VCaP (cell line): ENCODE measurements around the gene TGFBI.

Experiments used
- H3K27ac ChIP-seq: fragments of 450-650 bp; 2 replicates; pipeline ENCODE4 v1.5.1; 2017
- TF ChIP-seq, protein P1 (sequence below): fragments of 450-650 bp; conservative IDR thresholded peaks from 2 replicates; pipeline ENCODE4 v1.5.1; 2017; ENCODE audit warnings: mild to moderate bottlenecking, moderate library complexity

The TGFBI gene

DNA sequence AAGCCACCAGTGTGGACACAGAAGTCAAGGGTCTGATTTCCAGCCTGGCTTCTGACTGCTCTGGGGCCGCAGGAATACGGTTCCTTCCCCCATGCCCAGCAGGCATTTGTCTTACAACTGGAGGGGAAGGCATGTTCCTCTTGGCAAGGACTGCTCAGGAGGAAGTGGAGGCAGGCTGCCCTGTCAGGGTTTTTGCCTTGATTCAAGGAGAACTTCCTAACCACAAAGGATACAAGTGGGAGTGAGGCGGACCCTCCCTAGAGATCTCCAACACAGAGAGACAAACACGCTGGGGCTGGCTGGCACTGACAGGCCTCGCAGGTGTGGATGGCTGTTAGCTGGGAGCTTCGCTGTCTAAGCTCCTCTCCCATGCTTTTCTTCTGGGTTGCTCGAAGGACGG, 19.1 kb downstream of the TGFBI start:
- H3K27ac ChIP-seq, result no peak overlapping the region
- TF ChIP-seq, protein P1, sequence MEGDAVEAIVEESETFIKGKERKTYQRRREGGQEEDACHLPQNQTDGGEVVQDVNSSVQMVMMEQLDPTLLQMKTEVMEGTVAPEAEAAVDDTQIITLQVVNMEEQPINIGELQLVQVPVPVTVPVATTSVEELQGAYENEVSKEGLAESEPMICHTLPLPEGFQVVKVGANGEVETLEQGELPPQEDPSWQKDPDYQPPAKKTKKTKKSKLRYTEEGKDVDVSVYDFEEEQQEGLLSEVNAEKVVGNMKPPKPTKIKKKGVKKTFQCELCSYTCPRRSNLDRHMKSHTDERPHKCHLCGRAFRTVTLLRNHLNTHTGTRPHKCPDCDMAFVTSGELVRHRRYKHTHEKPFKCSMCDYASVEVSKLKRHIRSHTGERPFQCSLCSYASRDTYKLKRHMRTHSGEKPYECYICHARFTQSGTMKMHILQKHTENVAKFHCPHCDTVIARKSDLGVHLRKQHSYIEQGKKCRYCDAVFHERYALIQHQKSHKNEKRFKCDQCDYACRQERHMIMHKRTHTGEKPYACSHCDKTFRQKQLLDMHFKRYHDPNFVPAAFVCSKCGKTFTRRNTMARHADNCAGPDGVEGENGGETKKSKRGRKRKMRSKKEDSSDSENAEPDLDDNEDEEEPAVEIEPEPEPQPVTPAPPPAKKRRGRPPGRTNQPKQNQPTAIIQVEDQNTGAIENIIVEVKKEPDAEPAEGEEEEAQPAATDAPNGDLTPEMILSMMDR, result no peak

DNA sequence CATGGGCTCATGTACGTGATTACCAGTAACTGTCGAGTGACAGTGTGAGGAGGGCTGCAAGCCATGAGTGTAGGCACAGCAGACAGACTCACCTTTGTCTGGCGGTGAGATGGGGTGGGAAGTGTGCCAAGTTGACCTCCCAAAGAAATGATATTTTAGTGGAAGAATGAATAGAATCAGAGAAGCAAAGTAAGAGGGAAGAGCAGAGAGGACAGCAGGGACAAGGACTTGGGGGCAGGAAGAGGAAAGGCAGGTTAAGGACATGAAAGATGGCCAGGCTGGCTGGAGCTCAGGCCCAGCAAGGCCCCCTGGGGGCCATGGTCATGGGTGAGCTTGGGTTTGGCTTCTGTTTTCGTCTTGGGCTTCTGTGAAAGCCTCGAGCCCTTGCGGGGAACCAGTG, 20.2 kb downstream of the TGFBI start:
- TF ChIP-seq, protein P1, result no peak
- no peak overlapping the region for H3K27ac ChIP-seq

DNA sequence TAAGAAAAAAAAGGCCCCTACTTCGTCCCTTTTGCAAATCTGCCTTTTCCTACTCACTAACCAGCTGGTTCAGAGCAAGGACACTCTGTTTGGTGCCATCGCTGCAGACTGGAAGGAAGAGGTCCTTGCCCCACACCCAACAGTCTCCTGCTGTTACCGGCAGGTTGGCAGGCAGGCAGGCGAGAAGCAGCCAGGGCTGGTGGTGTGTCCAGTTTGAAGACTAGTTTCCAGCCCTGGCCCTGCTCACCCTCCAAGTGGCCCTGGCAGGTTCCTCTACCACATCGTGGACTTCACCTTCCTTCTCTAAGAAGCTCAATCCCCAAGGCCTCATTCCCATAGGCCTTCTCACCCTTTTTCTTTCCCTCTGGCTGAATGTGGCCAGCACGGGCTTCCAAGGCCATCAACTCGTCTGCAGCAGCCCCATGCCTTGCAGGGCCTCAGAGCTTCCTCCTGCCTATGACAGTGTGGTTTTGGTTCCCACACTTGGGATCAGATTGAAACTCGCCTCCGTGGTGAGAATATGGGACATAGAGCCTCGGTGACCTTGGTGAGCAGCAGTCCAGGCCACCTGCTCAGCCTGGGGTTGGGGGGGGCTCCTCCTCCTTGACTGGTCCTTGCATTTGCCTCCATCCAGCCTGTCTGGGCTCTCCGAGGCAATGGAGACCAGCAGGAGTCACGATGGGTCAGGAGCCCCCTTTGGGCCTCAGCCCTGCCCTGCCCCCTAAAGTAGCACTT, 22.9 kb downstream of the TGFBI start:
- no peak overlapping the region for H3K27ac ChIP-seq

DNA sequence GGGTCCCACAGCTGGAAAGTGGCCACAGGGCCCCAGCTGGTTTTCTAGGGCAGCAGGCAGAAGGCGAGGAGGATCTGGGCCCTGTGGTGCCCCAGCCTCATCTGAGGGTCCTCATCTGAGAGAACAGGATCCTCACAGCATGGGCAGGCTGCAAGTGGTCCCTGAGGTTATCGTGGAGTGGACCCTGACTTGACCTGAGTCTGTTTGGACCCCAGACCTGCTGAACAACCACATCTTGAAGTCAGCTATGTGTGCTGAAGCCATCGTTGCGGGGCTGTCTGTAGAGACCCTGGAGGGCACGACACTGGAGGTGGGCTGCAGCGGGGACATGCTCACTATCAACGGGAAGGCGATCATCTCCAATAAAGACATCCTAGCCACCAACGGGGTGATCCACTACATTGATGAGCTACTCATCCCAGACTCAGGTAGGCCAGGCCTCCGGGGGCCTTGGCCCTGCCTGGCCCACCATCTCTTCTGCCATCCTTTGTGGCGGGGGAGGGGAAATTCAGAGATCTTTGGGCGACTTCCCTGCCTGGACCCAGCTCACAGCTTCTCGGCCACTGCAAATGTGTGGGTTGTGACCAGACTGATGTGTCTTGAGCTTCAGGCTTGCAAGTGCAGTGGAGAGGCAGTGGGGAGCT, 24.0 kb downstream of the TGFBI start:
- H3K27ac ChIP-seq, result no peak overlapping the region
- TF ChIP-seq, protein P1, result no peak

More for the DNA sequence above, 22.9 kb downstream of the TGFBI start:
- TF ChIP-seq, protein P1, result no peak

DNA sequence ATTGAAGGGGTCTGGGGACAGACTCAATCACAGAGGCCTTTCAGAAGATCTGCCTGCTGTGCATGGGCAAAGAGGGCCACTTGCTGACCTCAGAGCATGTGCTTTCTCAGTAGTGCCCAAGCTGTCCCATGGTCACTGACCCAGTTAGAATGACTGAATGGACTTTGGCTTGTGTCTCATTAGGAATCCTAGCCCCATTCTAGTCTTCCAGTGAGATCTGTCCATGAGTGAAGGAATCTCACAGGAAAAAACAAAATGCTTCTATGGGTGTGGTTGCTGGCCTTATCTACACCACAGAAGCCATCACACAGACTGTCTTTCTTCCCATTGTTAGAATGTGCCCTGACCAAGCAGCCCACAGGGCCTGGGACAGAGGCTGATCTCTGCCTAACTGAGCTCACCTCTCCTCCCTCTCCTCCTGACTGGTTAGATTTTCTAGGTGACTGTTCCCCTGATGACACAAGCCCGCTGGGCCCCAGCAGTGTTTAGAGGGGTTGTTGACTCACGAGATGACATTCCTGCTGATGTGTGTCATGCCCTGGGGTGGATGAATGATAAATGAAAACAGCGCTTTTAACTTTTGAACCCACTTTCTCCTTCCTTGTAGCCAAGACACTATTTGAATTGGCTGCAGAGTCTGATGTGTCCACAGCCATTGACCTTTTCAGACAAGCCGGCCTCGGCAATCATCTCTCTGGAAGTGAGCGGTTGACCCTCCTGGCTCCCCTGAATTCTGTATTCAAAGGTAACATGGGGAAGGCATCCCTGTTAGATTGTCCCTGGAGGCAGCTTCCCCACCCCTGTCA, 24.8 kb downstream of the TGFBI start:
- TF ChIP-seq, protein P1, result no peak
- no peak overlapping the region for H3K27ac ChIP-seq

DNA sequence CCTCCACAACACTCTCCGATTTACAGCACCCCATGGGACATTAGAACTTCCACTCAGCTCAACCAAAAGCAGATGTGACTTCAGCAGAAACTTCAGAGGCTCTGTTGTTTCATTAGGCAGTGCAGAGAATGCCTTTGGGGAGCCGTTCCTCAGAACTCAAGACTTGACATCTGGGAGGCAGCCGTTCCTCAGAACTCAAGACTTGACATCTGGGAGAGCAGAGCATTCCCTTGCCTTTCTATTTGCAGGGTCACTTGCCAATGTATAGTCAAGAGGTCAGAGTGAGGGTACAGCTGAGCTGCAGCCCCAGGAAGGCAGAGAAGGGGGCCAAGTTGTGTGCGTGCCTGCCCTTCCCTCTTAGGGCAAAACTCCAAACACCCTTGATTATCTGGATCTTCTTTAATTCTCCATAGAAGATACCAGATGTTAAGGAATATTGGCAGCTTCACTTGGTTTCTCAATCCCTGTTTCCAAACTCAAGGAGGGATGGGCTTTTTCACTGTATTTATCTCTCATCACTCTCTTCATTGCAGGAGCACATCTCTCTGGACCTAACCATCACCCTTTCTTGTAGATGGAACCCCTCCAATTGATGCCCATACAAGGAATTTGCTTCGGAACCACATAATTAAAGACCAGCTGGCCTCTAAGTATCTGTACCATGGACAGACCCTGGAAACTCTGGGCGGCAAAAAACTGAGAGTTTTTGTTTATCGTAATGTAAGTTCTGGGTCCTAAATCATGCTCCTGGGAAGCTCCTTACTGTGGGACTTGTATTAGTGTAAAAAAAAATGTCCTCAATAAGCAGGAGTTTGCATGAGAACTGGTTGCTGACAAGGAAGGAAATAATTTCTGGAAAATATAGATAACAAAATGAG, 25.6 kb downstream of the TGFBI start:
- TF ChIP-seq, protein P1, result no peak
- no peak overlapping the region for H3K27ac ChIP-seq
